HepG2 (cell line): ENCODE results near the gene CACNB4. TPM values are rescaled to one million over a fixed set of nuclear protein-coding genes. Genes with fewer than 3 reads are reported as not detected.

Experiments used
- BRCA1 ChIP-seq: sonication (generic); formaldehyde crosslinking; IDR thresholded peaks from 2 replicates; pipeline ENCODE4 v1.4.0; 2020; ENCODE audit warnings: missing genetic modification reagents
- FIP1L1 ChIP-seq: fragments of 200-400 bp; formaldehyde crosslinking; IDR thresholded peaks from 2 replicates; pipeline ENCODE4 v1.6.1; 2018; ENCODE audit warnings: low read depth, mild to moderate bottlenecking, low read length, moderate library complexity, borderline replicate concordance; ENCODE audit not compliant: insufficient read depth
- GATAD1 ChIP-seq: IDR thresholded peaks from 2 replicates; pipeline ENCODE4 v1.6.1; 2016; ENCODE audit warnings: missing genetic modification reagents, missing compliant biosample characterization
- HES4 ChIP-seq: sonication (generic); formaldehyde crosslinking; IDR thresholded peaks from 2 replicates; pipeline ENCODE4 v1.9.0; 2021; ENCODE audit warnings: mild to moderate bottlenecking, missing genetic modification reagents, borderline replicate concordance
- HOXA9 ChIP-seq: sonication (generic); formaldehyde crosslinking; IDR thresholded peaks from 2 replicates; pipeline ENCODE4 v1.8.1; 2022; ENCODE audit warnings: missing genetic modification reagents, mild to moderate bottlenecking, moderate library complexity, borderline replicate concordance
- PRMT3 ChIP-seq: sonication (generic); formaldehyde crosslinking; IDR thresholded peaks from 2 replicates; pipeline ENCODE4 v1.8.1; 2022; ENCODE audit warnings: low read depth, mild to moderate bottlenecking, moderate library complexity, missing genetic modification reagents, borderline replicate concordance
- SALL1 ChIP-seq: sonication (generic); formaldehyde crosslinking; IDR thresholded peaks from 2 replicates; pipeline ENCODE4 v1.8.0; 2022; ENCODE audit warnings: mild to moderate bottlenecking, missing genetic modification reagents
- SYNCRIP ChIP-seq: fragments of 200-400 bp; formaldehyde crosslinking; IDR thresholded peaks from 2 replicates; pipeline ENCODE4 v1.6.1; 2018; ENCODE audit warnings: mild to moderate bottlenecking, low read depth, low read length; ENCODE audit not compliant: insufficient read depth
- ZBTB8A ChIP-seq: sonication (generic); formaldehyde crosslinking; IDR thresholded peaks from 2 replicates; pipeline ENCODE4 v1.4.0; 2020; ENCODE audit warnings: mild to moderate bottlenecking, low read depth, missing genetic modification reagents, borderline replicate concordance
- ZC3H4 ChIP-seq: sonication (generic); formaldehyde crosslinking; IDR thresholded peaks from 2 replicates; pipeline ENCODE4 v1.4.0; 2020; ENCODE audit warnings: missing genetic modification reagents, borderline replicate concordance
- ZNF550 ChIP-seq: sonication (generic); formaldehyde crosslinking; IDR thresholded peaks from 2 replicates; pipeline ENCODE4 v1.4.0; 2020; ENCODE audit warnings: mild to moderate bottlenecking, missing genetic modification reagents, borderline replicate concordance
- ZNF598 ChIP-seq: sonication (generic); formaldehyde crosslinking; IDR thresholded peaks from 2 replicates; pipeline ENCODE4 v1.5.1; 2020; ENCODE audit warnings: mild to moderate bottlenecking, missing genetic modification reagents, borderline replicate concordance
- ZNF605 ChIP-seq: sonication (generic); formaldehyde crosslinking; IDR thresholded peaks from 2 replicates; pipeline ENCODE4 v1.8.0; 2022; ENCODE audit warnings: mild to moderate bottlenecking, missing genetic modification reagents
- ZNF670 ChIP-seq: sonication (generic); formaldehyde crosslinking; IDR thresholded peaks from 2 replicates; pipeline ENCODE4 v1.8.0; 2022; ENCODE audit warnings: mild to moderate bottlenecking, missing genetic modification reagents, borderline replicate concordance
- ZNF781 ChIP-seq: sonication (generic); formaldehyde crosslinking; IDR thresholded peaks from 2 replicates; pipeline ENCODE4 v1.5.1; 2020; ENCODE audit warnings: borderline replicate concordance, mild to moderate bottlenecking, missing genetic modification reagents; ENCODE audit errors: not compliant biosample characterization
- polyA plus RNA-seq, 8 experiments: library from polyadenylated mRNA; depleted of rRNA in 3 of 8; stranded (reverse) in 7 of 8; unstranded in 1 of 8; fragments of >200 nt; fragmentation: Illumina TruSeq in 4 of 8; extraction: Trizol in 4 of 8; gene quantifications; 2 replicates each; pipeline versions ENCODE4 v1.2.1 to v1.2.3, GENCODE V29; 2011 to 2016; ENCODE audit warnings: low read depth in 4 of 8, missing spikeins in 1 of 8, mixed read lengths in 1 of 8; ENCODE audit not compliant: insufficient read depth in 1 of 8
- total RNA-seq, 5 experiments: library from RNA; depleted of rRNA; stranded (reverse); fragments of >200 nt; fragmentation: Illumina TruSeq; extraction: Trizol; gene quantifications; 2 replicates each; pipeline ENCODE4 v1.2.3, GENCODE V29; 2016; ENCODE audit warnings: low read depth in 1 of 5
- TF ChIP-seq, protein P1 (sequence below): sonication (generic); formaldehyde crosslinking; IDR thresholded peaks from 2 replicates; pipeline ENCODE4 v1.9.0; 2021; ENCODE audit warnings: missing genetic modification reagents, borderline replicate concordance
- TF ChIP-seq, protein P2 (sequence below): IDR thresholded peaks from 2 replicates; pipeline ENCODE4 v1.6.1; 2016; ENCODE audit warnings: missing compliant biosample characterization, missing genetic modification reagents, borderline replicate concordance
- TF ChIP-seq, protein P3 (sequence below): sonication (generic); formaldehyde crosslinking; IDR thresholded peaks from 2 replicates; pipeline ENCODE4 v1.4.0; 2020; ENCODE audit warnings: missing genetic modification reagents, borderline replicate concordance
- TF ChIP-seq, protein P4 (sequence below): sonication (generic); formaldehyde crosslinking; conservative IDR thresholded peaks from 2 replicates; pipeline ENCODE4 v1.4.0; 2020; ENCODE audit warnings: mild to moderate bottlenecking, missing genetic modification reagents, moderate library complexity

CACNB4 gene
- total and polyA plus RNA-seq, 2 of the 13 experiments (the other 11 are each of a cell fraction or from before 2014, with no cell fraction given): 5.1 to 14.3 TPM

DNA sequence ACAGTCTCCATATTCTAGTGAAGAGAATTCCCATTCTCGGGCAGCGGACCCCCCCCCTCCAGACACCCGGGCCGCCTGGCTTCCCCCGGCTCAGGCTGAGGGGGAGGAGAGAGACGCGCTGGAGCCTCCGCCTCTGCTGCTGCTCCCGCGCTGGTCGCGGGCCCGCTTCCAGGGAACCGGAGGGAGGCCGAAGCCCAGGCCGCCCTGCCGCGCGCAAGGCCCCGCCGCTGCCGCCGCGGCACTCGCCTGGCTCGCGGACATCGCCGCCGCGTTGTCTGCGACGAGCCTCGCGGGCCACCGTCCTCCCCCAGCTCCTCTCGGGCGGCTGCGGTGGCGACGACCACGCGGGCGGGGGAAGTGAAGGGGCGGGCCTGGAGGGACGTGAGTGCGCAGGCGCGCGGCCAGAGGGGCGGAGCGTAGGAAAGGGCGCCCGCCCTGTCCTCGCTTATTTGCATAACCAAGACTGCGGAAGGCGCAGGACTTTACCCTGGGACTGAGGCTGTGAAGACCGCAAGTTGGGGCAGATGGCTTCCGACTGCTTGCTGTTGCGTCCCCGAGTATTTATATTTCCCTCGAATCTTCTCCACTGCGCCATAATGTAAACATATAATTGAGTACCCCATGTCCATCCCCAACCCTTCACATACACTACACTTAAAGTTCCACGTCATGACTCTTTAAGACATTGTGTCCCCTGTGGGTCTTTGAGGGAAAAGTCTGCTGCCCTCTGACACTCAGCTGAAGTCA lies 270.5 kb downstream of the CACNB4 start, which contains the start of gene ARL5A (continued):
- TF ChIP-seq SALL1 (CRISPR knock-in tag) (peak; percentile 95), FIP1L1 (no peak), BRCA1 (CRISPR knock-in tag) (peak; percentile 68; the same call in 1 of the 2 replicates), PRMT3 (CRISPR knock-in tag) (peak; percentile 45; the same call in 1 of the 2 replicates), ZNF670 (CRISPR knock-in tag) (no peak), HOXA9 (CRISPR knock-in tag) (peak; percentile 92; the same call in 1 of the 2 replicates), HES4 (peak; percentile 97), ZNF550 (CRISPR knock-in tag) (no peak), GATAD1 (CRISPR knock-in tag) (peak; percentile 81), SYNCRIP (no peak), ZC3H4 (CRISPR knock-in tag) (no peak; the same call in 1 of the 2 replicates), ZNF598 (CRISPR knock-in tag) (no peak), ZBTB8A (CRISPR knock-in tag) (0 out of 2 replicates have a peak, but pooled peaks have one; percentile 8), ZNF605 (peak; percentile 71), ZNF781 (CRISPR knock-in tag) (no peak)
- TF ChIP-seq, protein P1, sequence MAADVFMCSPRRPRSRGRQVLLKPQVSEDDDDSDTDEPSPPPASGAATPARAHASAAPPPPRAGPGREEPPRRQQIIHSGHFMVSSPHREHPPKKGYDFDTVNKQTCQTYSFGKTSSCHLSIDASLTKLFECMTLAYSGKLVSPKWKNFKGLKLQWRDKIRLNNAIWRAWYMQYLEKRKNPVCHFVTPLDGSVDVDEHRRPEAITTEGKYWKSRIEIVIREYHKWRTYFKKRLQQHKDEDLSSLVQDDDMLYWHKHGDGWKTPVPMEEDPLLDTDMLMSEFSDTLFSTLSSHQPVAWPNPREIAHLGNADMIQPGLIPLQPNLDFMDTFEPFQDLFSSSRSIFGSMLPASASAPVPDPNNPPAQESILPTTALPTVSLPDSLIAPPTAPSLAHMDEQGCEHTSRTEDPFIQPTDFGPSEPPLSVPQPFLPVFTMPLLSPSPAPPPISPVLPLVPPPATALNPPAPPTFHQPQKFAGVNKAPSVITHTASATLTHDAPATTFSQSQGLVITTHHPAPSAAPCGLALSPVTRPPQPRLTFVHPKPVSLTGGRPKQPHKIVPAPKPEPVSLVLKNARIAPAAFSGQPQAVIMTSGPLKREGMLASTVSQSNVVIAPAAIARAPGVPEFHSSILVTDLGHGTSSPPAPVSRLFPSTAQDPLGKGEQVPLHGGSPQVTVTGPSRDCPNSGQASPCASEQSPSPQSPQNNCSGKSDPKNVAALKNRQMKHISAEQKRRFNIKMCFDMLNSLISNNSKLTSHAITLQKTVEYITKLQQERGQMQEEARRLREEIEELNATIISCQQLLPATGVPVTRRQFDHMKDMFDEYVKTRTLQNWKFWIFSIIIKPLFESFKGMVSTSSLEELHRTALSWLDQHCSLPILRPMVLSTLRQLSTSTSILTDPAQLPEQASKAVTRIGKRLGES: no peak
- TF ChIP-seq, protein P2, sequence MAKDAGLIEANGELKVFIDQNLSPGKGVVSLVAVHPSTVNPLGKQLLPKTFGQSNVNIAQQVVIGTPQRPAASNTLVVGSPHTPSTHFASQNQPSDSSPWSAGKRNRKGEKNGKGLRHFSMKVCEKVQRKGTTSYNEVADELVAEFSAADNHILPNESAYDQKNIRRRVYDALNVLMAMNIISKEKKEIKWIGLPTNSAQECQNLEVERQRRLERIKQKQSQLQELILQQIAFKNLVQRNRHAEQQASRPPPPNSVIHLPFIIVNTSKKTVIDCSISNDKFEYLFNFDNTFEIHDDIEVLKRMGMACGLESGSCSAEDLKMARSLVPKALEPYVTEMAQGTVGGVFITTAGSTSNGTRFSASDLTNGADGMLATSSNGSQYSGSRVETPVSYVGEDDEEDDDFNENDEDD (CRISPR knock-in tag): peak; percentile 93
- TF ChIP-seq, protein P3, sequence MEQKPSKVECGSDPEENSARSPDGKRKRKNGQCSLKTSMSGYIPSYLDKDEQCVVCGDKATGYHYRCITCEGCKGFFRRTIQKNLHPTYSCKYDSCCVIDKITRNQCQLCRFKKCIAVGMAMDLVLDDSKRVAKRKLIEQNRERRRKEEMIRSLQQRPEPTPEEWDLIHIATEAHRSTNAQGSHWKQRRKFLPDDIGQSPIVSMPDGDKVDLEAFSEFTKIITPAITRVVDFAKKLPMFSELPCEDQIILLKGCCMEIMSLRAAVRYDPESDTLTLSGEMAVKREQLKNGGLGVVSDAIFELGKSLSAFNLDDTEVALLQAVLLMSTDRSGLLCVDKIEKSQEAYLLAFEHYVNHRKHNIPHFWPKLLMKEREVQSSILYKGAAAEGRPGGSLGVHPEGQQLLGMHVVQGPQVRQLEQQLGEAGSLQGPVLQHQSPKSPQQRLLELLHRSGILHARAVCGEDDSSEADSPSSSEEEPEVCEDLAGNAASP: peak; percentile 18; the same call in 1 of the 2 replicates
- TF ChIP-seq, protein P4, sequence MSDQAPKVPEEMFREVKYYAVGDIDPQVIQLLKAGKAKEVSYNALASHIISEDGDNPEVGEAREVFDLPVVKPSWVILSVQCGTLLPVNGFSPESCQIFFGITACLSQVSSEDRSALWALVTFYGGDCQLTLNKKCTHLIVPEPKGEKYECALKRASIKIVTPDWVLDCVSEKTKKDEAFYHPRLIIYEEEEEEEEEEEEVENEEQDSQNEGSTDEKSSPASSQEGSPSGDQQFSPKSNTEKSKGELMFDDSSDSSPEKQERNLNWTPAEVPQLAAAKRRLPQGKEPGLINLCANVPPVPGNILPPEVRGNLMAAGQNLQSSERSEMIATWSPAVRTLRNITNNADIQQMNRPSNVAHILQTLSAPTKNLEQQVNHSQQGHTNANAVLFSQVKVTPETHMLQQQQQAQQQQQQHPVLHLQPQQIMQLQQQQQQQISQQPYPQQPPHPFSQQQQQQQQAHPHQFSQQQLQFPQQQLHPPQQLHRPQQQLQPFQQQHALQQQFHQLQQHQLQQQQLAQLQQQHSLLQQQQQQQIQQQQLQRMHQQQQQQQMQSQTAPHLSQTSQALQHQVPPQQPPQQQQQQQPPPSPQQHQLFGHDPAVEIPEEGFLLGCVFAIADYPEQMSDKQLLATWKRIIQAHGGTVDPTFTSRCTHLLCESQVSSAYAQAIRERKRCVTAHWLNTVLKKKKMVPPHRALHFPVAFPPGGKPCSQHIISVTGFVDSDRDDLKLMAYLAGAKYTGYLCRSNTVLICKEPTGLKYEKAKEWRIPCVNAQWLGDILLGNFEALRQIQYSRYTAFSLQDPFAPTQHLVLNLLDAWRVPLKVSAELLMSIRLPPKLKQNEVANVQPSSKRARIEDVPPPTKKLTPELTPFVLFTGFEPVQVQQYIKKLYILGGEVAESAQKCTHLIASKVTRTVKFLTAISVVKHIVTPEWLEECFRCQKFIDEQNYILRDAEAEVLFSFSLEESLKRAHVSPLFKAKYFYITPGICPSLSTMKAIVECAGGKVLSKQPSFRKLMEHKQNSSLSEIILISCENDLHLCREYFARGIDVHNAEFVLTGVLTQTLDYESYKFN (CRISPR knock-in tag): peak; percentile 79
